ENCODE results near the gene CUL1.

Gene CUL1

DNA sequence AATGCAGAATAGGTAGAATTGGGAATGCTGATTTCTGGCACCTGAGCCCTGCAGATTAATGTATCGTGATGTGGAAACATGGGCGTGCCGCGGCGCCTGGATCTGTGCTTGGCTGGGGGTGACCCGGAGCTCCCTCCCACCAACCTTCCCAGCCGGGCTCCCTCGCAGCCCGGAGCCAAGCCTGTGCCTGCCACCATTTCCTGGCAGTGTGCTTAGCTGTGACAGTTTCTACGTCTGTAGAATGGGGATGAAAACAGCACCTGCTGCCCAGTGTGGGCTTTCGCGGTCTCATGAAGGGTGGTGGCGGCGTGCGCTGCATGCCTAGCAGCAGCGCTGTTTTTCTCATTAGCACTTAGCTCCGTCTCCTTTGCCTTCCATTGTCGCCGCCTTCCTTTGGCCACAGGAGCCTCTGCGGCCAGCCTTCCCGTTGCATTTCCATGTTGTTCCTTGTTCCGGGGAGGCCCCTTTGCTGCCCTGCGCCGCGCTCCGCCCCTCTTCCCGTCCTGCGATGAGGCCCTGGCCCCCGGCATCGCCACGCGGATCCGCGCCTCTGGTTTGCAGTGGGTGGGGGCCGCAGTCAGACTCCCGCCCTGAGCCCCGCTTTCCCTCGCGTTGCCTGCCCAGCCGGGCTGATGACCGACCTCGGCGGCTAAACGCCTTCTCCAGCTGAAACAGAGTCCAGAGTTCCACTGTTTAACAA, 84.2 kb downstream of the CUL1 start:
- no peak for DNase-seq (ENCODE audit: low read depth)
- TF ChIP-seq, protein P1, sequence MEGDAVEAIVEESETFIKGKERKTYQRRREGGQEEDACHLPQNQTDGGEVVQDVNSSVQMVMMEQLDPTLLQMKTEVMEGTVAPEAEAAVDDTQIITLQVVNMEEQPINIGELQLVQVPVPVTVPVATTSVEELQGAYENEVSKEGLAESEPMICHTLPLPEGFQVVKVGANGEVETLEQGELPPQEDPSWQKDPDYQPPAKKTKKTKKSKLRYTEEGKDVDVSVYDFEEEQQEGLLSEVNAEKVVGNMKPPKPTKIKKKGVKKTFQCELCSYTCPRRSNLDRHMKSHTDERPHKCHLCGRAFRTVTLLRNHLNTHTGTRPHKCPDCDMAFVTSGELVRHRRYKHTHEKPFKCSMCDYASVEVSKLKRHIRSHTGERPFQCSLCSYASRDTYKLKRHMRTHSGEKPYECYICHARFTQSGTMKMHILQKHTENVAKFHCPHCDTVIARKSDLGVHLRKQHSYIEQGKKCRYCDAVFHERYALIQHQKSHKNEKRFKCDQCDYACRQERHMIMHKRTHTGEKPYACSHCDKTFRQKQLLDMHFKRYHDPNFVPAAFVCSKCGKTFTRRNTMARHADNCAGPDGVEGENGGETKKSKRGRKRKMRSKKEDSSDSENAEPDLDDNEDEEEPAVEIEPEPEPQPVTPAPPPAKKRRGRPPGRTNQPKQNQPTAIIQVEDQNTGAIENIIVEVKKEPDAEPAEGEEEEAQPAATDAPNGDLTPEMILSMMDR (IDR thresholded peaks at IDR 0.05; ENCODE audit: control insufficient read depth, insufficient read depth, low read depth, low read length, missing control alignments): no peak
- H3K4me3 ChIP-seq (ENCODE audit: control insufficient read depth, low read depth, low read length): no peak overlapping the region

DNA sequence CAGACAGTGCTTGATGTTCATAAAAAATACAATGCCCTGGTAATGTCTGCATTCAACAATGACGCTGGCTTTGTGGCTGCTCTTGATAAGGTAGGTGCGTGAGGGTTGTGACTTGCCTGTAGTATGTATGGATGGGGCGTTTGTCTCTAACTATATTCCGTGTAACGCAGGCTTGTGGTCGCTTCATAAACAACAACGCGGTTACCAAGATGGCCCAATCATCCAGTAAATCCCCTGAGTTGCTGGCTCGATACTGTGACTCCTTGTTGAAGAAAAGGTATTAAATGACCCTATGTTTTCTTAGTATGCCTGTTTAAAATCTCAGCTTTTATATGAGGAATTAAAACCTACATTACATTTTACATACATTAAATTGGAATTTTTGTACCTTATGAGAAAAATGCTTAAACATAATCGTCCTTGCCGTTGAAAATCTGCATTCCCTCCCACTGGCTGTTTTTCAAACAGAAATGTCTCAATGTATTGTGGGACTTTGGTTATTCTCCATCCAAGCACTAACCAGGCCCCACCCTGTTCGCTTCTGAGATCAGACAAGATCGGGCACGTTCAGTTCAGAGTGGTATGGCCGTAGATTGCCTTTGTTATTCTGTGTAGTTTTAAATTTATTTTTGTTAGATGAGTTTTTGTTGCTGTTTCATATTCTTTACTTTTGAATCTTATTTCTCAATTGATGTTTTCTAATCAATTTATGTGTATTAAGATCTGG, 85.3 kb downstream of the CUL1 start:
- no peak for DNase-seq (ENCODE audit: low read depth)
- no peak overlapping the region for H3K4me3 ChIP-seq (ENCODE audit: control insufficient read depth, low read depth, low read length)
- TF ChIP-seq, protein P1 (IDR thresholded peaks at IDR 0.05; ENCODE audit: control insufficient read depth, insufficient read depth, low read depth, low read length, missing control alignments): no peak

DNA sequence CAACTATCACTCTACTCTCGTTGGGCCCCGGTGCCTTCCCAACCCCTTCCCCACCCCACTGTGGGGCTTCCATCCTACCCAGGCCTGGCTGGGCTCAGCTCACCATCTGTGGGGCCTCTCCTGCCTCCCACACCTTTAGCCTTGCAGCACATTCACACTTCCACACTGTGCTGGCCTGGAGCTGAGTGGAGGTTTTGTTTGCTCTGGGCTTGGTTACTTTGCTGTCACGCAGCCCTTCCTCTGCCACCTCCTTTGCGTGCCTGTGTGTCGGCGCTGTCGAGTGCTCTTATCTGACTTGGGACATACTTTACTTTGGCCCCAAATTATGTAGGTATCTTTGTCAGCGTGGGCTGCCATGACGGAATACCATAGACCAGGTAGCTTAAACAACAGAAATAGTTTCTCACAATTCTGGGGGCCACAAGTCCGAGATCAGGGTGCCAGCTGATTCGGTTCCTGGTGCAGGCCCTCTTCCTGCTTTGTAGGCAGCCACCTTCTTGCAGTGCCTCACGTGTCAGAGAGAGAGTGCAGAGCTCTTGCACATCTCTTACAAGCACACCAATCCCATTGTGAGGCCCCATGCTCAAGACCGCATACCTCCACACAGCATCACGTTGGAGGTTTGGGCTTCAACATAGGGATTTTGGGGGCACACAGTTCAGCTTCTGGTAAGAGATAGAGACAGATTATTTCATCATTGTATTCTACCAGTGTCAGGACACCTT, 89.0 kb downstream of the CUL1 start:
- TF ChIP-seq, protein P1 (IDR thresholded peaks at IDR 0.05; ENCODE audit: control insufficient read depth, insufficient read depth, low read depth, low read length, missing control alignments): no peak
- H3K4me3 ChIP-seq (ENCODE audit: control insufficient read depth, low read depth, low read length): no peak overlapping the region
- DNase-seq (ENCODE audit: low read depth): no peak

DNA sequence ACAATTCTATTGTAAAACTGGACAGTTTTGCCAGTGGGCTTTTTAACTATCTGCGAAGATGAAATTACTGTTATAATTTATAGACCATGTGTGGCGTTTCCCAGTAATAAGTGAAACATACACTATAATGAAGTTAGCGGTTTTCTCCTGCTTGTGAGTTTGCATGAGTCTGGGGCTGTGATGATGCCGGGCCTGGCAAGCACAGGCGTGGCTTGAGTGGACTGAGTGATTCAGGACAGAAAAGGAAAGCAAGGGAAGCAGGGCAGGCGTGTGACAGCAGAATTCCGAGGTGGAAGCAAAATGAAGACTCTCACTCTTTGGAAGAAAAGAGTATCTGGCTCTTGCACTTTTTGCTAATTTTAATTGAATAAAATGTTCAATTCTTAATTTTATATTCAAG, 90.5 kb downstream of the CUL1 start:
- no peak for DNase-seq (ENCODE audit: low read depth)

DNA sequence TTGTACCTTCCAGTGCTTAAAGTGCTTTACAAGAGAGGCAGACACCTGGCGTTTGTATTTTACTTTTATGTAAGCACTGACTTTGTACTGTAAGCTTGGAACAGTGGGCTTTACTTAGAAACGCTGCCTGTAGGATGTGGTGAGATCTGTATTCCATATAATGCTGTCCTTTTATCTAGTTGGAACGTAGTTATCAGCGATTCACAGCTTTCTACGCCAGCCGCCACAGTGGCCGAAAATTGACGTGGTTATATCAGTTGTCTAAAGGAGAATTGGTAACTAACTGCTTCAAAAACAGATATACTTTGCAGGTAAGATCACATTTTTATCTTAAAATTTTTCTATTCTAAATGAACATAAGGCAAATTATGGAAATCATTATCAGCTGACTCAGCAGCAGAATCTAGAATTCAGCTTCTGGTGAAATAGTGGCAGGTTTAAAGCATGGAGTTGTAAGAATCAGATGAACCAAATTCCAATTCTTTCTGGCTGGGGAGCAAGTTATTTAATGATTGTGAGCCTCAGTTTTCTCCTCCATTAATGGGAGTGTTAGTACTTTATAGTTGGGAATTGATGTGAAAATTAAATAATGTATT, 91.5 kb downstream of the CUL1 start:
- TF ChIP-seq, protein P1 (IDR thresholded peaks at IDR 0.05; ENCODE audit: control insufficient read depth, insufficient read depth, low read depth, low read length, missing control alignments): no peak
- no peak for DNase-seq (ENCODE audit: low read depth)

More for the DNA sequence above, 90.5 kb downstream of the CUL1 start:
- no peak overlapping the region for H3K4me3 ChIP-seq (ENCODE audit: control insufficient read depth, low read depth, low read length)
- TF ChIP-seq, protein P1 (IDR thresholded peaks at IDR 0.05; ENCODE audit: control insufficient read depth, insufficient read depth, low read depth, low read length, missing control alignments): no peak

DNA sequence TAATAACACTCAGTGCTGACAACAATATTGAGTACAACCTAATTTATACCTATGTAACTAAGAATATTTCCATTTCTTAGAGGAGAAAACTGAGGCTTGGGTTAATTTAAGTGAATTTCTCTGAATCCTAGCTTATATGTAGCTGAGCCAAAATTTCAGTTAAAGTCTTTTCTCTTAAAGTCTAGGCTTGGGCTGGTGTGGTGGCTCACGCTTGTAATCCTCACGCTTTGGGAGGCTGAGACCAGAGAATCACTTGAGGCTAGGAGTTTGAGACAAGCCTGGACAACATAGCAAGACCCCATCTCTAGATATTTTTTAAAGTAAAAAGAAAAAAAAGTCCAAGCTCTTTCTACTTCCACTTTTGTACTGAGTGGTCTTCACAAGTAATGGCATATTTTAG, 92.1 kb downstream of the CUL1 start:
- no peak for DNase-seq (ENCODE audit: low read depth)
- no peak overlapping the region for H3K4me3 ChIP-seq (ENCODE audit: control insufficient read depth, low read depth, low read length)
- TF ChIP-seq, protein P1 (IDR thresholded peaks at IDR 0.05; ENCODE audit: control insufficient read depth, insufficient read depth, low read depth, low read length, missing control alignments): no peak

More for the DNA sequence above, 91.5 kb downstream of the CUL1 start:
- H3K4me3 ChIP-seq (ENCODE audit: control insufficient read depth, low read depth, low read length): no peak overlapping the region

All from AG09309 (cell line).